HG02798 (cell line): Measurements from ENCODE around the gene MYO18A.

Experiments
- ATAC-seq: cut with Tn5 transposase; IDR thresholded peaks from one replicate; pipeline ENCODE4 v1.9.1; 2021; ENCODE audit warnings: mild to moderate bottlenecking; ENCODE audit not compliant: unreplicated experiment, poor library complexity

Gene MYO18A

GRCh38 chr17:29042026-29042678 lies 138.0 kb downstream of the MYO18A start:
- ATAC-seq, result no peak

GRCh38 chr17:29041571-29041970 lies 138.6 kb downstream of the MYO18A start:
- no peak for ATAC-seq

- no peak for ATAC-seq
Measured at GRCh38 chr17:29041091-29041490, 139.1 kb downstream of the MYO18A start.

- no peak for ATAC-seq
Measured at GRCh38 chr17:29039764-29040598, 140.2 kb downstream of the MYO18A start.

- no peak for ATAC-seq
Measured at GRCh38 chr17:29038085-29038795, 142.0 kb downstream of the MYO18A start.

GRCh38 chr17:29037739-29038084 lies 142.5 kb downstream of the MYO18A start:
- ATAC-seq, result no peak

GRCh38 chr17:29036584-29036983 lies 143.6 kb downstream of the MYO18A start:
- no peak for ATAC-seq

GRCh38 chr17:29034510-29034909 lies 145.7 kb downstream of the MYO18A start:
- ATAC-seq, result no peak

- ATAC-seq, result no peak
Measured at GRCh38 chr17:29032857-29033197, 147.4 kb downstream of the MYO18A start.

- no peak for ATAC-seq
Measured at GRCh38 chr17:29032013-29032856, 148.0 kb downstream of the MYO18A start.

GRCh38 chr17:29031488-29031887 lies 148.7 kb downstream of the MYO18A start:
- no peak for ATAC-seq

- ATAC-seq, result no peak
Measured at GRCh38 chr17:29024316-29024952, 155.8 kb downstream of the MYO18A start.

GRCh38 chr17:29022074-29022473 lies 158.1 kb downstream of the MYO18A start:
- no peak for ATAC-seq

- no peak for ATAC-seq
Measured at GRCh38 chr17:29021226-29021625, 159.0 kb downstream of the MYO18A start.
